GM19238 (cell line): ENCODE data around the gene RBP3.
A peak's percentile ranks its signal among the peaks of the same experiment; 100 is the strongest.
"Not testable (repeated sequence)": the region's sequence is repeated elsewhere in the genome, so short reads cannot be mapped to it uniquely, and the experiment has no call there.

Source experiments
- DNase-seq: peaks from one replicate; pipeline ENCODE4 v3.0.0; 2011; ENCODE audit warnings: low spot score; ENCODE audit not compliant: insufficient read length

RBP3 gene

GRCh38 chr10:47371629-47372485, 23.7 kb downstream of the RBP3 start:
- no peak for DNase-seq

- DNase-seq = no peak
Observed at GRCh38 chr10:47372726-47373125, 24.6 kb downstream of the RBP3 start.

GRCh38 chr10:47374611-47375536, 26.7 kb downstream of the RBP3 start:
- no peak for DNase-seq

- no peak for DNase-seq
Observed at GRCh38 chr10:47376522-47377220, 28.5 kb downstream of the RBP3 start.

- no peak for DNase-seq
Observed at GRCh38 chr10:47378183-47378510, 30.0 kb downstream of the RBP3 start.

- no peak for DNase-seq
Observed at GRCh38 chr10:47378606-47379444, 30.7 kb downstream of the RBP3 start.

DNA sequence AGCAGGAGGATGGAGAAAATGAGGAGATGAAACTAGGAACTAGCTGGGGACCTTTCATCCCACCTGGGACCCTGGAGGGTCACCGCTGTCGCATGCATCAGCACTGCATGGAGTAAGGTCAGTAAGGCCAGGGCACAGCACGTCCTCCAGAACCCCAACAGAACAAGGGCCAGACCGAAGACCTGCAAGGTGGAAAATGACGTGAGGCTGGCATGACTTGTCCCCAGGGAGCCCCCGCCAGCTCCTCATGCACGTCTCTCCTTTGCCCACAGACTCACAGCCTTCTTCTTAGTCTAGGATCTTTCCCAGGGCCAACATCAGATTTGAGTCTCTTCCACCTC, 31.3 kb downstream of the RBP3 start:
- no peak for DNase-seq

DNA sequence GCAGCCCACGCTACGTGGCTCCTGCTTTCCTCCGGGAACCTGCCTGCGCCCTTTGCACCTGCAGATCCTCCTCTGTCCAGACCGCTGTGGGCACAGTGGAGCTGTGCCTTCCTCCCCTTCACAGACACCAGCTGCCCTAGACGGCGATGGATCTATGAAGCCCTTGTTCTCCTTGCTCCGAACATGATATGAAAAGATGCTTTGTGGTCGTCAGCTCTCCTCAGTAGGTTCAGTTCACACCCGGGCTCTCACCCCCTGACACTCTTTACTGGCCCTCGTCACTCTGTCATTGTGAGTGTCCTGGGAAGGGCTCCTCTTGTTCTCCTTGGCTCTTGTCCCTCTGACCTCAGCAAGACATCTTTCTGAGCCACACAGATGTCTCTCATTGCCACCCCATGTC, 31.7 kb downstream of the RBP3 start:
- no peak for DNase-seq

- DNase-seq = no peak
Observed at GRCh38 chr10:47380341-47381102, 32.4 kb downstream of the RBP3 start.

DNA sequence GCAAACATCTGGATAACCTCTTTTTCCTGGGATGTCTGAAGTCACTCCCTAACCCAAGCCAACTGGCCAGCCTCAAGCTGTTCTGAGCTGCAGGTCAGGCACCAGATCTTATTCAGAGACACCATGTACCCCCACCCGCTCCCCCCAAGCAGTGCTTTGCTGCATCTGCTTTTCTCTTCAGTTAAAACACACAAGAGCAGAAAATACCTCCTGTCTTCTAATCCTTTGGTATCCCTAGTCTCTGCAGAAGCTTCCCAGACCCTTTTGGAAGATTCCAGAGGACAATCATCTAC, 32.9 kb downstream of the RBP3 start:
- DNase-seq = no peak

GRCh38 chr10:47381427-47382379, 33.5 kb downstream of the RBP3 start:
- no peak for DNase-seq

GRCh38 chr10:47383261-47384147, 35.3 kb downstream of the RBP3 start:
- no peak for DNase-seq

DNA sequence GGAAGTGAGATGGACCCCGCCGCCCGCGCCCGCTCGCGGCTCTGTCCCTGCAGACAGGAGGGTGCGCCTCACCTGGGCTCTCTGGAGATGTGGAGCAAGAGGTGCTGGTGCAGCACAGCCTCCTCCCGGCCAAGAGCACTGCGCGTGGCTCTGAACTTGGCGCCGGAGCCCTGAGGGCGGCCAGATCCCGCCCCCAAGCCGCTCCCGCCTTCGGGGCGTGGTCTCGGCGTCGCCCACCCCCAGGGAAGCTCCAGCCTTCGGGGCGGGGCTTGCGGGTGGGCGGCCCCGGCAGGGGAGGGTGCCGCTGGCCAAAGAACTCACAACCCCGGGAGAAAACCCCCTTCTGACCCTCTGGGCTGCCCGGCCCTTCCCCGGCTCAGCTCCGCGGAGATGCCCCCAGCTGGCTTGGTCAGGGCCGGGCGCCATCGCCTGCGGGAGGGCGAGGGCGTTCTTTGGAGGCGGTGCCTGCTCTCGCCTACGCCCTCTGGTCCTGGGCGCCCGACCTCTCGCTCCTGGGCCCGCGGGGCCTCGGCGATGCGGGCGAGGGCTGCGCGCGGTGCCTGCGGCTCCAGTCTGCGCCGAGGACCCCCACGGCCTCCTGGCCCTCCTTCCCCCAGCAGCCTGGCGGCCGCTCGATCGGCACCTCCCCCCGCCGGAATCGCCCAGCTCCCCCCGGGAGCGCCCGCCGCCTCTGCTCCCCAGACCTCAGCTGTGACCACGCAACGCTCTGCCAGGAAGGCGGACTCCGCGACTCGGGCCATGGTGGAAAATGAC, 36.2 kb downstream of the RBP3 start, which contains the start of gene ZNF488:
Gene ZNF488, minus strand, starts transcription at position 146 of the 774 bp plus-strand sequence. CDS start 15,464 bp downstream, outside the sequence.
- DNase-seq = peak; percentile 73

- not testable (repeated sequence) for DNase-seq
Observed at GRCh38 chr10:47386104-47386503, 37.9 kb downstream of the RBP3 start.

- no peak for DNase-seq
Observed at GRCh38 chr10:47388879-47389278, 40.7 kb downstream of the RBP3 start.

DNA sequence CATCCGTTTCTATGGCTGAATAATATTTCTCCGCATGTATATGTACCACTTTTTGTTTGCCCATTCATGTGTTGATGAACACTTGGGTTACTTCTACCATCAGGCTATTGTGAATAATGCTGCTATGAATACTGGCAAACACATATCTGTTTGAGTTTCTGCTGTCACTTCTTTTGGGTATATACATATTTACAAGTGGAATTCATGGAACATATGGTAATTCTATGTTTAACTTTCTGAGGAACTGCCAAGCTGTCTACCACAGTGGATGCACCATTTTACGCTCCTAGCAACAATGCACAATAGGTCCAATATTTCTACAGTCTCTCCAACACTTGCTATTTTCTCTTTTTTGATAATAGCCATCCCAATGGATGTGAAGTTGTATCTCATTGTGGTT, 41.5 kb downstream of the RBP3 start:
- no peak for DNase-seq

DNA sequence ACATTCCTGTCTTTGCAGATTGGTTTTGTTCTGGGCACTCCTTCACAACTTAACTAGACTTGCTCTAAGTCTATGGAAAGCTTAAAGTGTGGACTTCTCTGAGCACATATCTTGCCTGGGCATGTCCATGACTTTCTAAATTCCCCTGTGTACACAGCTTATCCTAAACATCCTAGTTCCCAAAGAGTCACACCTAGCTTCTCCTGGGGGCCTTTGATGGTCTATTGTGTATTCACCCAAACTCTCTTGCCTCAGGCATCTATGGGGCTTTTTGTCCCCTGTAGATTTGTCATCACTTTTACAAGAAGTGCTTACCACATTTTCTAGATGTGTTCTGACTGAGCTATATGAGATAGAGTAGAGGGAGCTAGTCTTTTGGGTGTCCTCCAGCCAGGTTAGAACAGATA, 48.2 kb downstream of the RBP3 start:
- DNase-seq = no peak
